ENCODE measurements around the gene NOSIP.

Gene NOSIP

DNA sequence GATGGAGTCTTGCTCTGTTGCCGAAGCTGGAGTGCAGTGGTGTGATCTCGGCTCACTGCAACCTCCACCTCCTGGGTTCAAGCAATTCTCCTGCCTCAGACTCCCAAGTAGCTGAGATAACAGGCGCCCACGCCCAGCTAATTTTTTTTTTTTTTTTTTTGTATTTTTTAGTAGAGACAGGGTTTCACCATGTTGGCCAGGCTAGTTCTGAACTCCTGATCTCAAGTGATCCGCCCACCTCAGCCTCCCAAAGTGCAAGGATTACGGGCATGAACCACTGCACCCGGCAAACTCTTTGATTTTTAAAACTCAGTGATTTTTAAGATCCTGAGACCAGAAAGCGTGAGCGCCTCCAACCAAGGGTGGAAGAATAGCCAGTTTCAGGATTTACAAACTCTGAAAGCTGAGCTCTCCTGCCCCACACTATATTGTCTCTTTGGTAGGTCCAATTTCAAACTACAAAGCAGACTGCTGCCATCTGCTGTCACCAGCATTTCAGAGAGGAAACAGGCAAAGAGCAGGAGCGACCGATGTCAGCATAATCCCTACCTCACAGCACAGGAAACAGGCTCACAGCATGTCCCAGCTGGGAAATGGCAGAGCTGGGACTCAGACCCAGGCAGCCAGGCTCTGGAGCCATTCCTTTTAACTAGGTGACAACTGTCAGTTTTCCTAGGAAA, 9.2 kb downstream of the NOSIP start:
- DNase-seq = peak in 1 of 2 experiments; percentile 19

DNA sequence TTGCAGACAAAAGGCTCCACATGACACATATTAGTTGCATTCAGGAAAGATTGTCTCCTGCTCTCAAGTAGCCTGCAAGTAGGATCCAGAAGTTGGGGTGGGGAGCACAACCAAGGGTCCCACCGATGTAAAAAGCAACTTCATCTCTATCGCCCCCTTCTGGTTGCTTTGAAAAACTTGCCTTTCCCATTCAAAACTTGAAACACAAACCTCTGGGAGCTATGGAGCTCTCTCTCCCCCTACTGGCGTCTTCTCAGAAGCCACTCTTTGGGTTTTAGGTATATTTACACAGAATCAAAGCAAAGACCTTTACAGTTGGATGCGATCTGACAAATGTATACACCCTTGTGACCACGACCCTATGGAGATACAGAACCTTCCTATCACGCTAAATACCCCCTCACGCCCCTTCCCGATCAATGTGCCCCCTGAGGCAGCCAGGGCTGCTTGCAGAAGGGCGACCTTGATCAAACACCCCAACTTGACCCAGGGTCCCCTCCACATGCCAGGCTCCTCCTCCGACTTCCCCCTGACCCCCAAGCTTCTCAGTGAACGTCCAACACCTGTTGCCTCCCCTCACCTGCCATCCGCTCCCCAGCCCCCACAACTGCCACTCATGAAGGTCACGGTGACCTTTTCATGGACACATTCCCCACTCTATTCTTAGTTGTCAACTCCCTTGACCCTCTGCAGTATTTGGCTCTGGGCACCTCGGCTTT, 10.1 kb downstream of the NOSIP start:
- peak; percentile 85 to 86 for DNase-seq

DNA sequence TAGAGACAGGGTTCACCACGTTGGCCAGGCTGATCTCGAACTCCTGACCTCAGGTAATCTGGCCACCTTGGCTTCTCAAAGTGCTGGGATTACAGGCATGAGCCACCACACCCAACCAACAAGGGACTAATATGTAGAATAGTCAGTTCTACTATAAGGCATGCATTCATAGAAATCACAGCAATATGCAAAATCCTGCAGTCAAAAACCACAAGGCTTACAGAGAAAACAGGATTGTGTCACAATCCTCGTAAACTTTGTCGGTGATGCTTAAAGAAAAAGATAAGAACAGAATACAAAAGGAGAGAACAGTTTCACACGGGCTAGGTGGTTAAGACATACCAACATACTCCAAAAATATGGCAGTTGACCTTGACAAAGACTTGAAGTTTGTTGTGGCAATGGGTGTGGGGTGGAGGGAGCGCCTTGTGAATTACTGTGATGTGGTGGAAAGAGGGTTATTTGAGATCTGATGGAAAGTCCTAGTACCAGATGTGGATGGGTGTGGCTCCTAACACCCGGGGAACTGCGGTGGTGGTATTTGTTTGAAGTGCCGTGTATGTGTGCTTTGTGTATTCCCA, 12.4 kb downstream of the NOSIP start:
- no peak for DNase-seq

DNA sequence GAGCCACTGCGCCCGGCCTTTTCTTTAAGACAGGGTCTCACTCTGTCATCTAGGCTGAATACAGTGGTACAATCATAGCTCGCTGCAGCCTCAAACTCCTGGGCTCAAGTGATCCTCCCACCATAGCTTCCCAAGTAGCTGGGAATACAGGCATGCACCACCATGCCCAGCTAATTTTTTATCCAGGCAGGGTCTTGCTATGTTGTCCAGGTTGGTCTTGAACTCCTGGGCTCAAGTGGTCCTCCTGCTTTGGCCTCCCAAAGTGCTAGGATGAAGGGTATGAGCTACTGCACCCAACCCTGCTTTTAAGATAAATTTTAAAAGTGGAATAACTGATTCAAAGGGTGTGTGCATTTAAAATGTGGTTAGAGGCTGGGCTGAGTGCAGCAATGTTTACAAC, 14.1 kb downstream of the NOSIP start:
- DNase-seq = no peak

DNA sequence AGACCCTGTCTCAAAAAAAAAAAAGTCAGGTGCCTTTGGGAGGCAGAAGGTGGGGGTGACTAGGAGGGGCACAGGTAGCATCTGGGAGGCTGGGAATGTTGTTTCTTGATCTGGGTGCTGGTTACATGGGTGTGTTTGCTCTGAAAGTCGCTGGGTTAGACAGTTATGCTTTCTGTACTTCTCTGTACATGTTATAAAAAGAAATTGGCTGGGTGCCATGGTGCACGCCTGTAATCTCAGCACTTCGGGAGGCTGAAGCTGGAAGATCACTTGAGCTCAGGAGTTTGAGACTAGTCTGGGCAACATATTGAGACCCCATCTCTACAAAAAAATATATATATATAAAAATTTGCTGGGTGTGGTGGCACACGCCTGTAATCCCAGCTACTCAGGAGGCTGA, 15.1 kb downstream of the NOSIP start:
- no peak for DNase-seq

DNA sequence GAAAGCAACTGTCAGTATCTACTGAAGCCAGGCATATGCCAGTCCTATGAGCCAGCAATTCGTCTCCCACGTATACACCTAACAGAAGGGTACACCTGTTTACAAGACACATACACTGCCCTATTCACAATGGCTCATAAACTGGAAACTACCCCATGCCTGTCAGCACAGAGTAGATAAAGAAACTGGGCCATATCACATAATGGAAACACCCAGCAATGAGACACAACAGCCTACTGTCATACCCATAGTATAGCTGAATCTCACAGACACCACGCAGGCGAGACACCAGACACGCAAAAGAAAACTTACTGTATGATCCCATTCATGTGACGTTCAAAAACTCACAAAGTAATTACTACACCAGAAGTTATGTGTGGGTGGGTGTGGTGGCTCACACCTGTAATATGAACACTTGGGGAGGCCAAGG, 15.7 kb downstream of the NOSIP start:
- no peak for DNase-seq

DNA sequence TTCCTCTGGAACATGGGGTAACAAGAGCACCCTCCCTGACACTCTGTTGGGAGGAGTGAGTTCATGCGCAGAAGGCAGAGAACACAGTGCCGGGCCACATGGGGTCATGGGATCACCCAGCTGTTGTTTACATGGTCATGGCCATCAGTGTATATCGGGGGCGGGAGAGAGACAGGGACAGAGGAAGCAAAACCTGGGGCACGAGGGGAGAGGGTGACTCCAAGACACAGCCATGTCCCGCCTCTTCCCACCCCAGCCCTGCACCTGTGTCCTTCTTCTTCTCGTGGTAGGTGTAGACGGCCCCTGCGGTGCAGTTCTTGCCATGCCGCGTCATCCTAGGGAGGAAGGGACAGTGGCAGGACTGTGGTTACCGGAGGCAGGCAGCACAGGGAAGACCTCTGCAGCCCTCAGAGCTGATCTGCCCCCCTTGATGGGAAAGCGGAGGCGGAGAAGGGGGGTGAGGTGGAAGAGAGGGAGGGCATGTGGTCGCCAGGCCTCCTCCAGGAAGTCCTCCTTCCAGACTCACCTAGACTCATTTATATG, 19.9 kb downstream of the NOSIP start:
- no peak for DNase-seq

DNA sequence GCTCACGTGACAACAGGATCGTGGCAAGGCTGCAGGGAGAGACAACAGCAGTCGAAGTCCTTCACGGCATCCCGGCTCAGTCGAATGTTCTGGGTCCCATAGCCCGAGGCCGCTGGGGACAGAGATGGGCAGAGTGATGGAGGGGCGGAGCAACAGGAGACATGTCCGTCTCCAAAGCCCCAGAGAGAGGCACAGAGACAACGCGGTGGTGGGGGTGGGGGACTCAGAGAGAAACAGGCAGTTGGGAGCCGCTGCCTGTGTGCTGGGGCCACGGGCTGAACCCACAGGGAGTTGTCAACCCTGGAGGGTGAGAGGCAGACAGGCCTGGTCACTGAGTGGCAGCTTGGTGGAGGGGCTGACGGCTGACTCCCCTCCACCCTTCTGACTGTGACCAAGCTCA, 20.4 kb downstream of the NOSIP start:
- no peak for DNase-seq

DNA sequence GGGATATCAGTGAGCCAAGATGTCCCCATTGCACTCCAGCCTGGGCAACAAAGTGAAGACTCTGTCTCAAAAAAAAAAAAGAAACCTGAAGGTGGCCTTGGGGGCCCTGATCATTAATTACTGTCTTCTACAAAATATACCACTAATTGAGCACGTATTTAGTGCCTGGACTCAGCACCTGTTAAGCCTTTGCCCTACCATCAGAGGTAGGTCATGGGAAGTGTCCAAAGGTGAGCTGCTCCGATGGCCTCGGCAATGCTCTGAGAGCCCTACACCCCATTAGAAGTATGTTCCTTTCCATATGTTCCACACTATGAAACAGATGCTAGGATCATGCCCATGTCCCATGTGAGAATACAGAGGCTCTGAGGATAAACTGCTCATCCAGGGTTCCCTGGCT, 20.9 kb downstream of the NOSIP start:
- no peak for DNase-seq

DNA sequence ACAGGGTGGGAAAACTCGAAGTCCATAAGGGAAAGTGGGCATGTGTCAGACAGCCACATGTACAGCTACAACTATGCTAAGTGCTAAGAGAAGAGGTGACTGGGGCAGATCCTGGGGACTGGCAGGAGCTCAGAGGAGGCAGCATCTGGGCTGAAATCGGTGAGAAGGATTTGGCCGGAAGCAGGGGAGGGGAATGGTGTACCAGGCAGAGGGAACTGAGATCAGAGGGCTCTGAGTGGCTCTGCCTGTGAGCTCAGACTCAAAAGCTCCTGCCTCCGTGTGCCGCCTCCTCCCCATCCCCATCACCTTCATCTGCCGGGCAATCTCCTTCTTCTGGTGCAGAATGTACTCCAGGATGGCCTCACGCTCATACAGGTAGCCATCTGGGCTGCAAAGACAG, 21.8 kb downstream of the NOSIP start:
- no peak for DNase-seq

DNA sequence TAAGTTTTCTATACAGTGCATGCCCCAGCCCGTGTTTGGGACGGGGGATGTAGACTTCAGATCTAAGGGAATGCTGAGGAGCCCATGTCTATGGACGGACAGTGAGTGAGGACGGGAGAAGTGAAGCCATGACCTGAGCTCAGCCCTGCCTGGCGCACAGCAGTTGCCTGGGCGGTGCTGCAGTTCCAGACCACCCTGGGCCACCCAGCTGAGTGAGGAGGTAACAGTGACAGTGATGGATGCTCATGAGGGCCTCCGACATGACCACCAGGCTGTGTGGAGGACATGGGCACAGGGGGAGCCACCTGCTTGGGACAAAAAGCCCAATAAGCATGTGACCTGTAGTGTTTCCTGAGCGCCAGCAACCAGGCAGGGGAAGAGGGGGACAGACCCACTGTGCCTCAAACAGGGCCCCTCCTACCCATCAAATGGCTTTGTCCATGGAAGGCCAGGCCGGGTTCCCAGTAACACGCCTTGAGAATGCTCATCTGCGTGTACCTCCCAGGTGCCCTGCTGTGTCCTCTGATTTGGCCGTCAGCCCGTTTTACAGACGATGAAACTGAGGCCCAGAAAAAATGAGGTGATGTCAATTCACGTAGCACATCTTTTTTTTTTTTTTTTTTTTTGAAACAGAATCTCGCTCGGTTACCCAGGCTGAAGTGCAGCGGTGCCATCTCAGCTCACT, 22.6 kb downstream of the NOSIP start:
- DNase-seq = no peak

DNA sequence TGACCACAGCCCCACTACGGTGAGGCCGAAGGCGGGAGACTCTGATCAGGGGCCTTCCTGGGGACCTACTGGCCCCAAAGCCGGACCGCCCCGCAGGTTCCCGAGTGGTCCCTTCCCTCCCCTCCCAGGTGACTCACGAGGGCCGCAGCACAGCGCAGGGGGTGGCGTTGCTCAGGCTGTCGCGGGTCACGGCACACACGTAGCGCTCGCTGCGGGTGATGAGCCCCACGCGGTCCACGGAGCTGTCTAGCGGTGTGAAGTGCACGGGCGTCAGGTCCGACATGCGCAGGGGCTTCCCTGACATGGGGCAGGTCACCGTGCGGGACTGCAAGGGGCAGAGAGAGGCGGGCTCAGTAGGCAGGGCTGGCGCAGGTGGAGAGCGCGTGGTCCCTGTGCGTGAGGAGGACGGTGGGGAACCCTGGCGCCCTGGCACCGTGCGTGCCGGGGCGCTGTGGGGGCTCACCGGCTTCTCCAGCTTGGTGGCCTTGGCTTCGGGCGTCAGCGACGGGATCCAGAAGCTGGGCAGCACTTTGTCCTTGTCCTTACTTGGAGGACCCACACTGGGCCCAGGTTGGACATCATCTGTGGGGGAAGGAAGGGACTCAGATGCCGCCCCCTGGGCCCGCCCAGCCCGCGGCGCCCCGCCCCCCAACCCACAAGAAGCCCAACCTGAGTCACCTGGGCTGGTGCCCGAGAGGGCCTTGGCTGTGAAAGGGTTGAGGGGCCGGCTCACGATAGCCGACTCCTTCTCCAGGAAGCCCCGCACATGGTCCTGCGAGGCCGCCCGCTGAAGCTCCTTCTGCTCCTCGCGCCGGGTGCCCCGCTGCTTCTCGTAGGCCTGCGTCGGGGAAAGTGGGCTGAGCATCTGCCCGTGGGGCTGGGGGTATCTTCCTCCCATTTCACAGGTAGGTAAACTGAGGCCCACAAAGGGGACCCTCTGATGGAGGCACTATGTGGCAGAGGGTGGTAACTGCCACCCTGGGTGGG, 23.7 kb downstream of the NOSIP start:
- no peak for DNase-seq

DNA sequence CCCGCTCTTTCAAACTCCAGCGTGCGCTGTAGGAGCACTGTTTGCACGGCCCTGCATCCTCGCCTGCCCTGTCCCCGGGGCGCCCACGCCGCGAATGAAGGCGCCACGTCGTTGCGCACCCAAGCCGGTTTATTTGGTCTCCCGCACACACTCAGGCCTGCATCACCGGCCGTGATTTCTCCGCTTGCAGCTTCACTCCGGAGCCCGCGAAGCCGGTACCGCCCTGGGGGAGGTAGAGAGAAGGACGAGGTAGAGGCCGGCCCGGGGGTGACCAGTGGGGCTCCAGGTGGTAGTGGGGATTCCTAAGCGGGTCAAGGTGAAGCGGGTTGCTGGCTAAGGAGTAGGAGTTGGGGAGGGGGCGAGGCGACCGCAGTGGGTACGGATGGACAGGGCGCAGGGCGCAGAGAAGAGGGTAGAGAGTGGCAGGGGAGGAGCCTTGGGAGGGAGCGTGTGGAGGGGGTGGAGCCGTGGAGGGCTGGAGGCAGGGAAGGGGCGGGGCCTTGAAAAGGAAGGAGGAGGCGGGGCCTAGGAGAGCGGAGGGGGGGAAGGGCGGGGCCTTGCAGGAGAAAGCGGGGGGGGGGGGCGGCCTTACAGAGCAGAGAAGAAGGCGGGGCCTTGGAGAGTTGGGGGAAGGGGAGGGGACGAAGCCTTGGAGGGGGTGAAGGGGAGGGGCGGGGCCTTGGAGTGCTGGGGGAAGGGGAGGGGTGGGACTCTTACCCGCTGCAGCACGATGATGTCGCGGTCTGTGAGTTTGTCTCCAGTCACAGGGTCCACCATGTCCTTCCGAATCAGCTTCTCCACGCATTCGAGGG, 24.6 kb downstream of the NOSIP start:
- no peak for DNase-seq

DNA sequence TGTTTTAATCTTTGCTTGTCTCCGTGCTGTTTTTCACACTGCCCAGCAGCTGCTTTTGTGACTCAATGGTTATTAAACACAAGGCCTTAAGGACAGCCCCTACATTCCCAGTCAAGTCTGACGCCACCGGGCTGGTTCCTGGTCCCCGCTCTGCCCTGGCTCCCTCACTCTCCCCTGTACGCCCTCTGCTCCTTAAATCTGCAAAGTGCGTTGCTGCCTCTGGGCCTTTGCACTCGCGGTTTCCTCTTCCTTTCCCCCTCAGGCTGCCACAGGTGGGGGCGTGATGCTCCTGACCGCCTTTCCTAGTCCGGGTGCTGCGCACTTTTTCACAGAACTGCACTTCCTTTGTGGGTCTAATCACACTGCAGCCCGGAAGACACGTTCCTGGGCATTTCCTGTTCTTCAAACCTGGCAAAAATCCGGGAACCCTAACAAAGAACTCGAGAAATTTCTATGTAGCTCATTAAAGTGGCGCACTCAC, 25.6 kb downstream of the NOSIP start:
- no peak for DNase-seq

DNA sequence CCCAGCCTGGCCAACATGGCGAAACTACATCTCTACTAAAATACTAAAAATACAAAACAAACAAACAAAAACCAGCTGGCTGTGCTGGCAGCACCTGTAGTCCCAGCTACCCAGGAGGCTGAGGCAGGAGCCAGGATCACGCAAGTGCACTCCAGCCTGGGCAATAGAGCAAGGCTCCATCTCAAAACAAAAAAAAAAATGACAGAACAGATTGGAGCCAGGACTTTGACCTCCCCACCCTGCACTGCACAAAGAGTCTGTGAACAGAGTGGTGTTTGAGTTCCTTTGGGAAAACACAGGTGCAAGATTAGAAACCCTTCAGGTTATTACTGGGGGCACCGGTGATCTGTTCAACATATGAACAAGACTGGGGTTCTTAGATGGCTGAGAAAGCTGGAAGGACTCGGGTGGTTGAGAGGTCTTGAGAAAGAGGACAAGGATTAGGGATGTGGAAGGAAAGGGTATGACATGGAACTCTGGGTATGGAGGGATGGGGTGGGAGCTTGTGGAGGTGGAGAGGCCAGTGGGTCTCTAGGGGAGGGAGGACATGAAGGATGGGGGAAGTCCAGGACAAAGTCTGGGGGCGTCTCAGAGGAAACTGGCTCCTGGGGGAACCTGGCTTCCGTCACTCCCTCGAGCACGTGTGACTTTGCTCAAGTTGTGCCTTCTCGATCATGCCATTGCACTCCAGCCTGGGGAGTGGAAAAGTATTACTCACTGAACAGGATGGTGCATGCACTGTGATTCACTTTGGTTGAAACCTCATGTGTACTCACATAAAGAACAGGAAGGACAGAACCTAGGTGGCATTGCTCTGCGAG, 26.7 kb downstream of the NOSIP start:
- no peak for DNase-seq

DNA sequence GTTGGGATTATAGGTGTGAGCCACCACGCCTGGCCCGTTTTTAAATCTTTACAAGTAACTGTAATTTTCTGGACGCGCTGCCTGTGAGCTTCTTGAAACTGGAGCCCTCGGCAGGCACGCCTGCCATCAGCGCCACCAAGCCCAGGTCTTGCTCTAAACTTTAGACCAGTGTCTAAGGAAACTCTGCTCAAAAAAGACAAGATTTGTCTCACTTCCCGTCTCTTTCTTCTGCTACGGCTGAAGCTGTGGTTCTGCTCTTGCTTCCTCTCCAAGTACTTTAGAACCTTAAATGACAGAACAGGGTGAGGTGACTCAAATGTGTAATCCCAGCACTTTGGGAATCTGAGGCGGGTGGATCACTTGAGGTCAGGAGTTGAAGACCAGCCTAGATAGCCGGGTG, 27.6 kb downstream of the NOSIP start:
- DNase-seq = no peak

DNA sequence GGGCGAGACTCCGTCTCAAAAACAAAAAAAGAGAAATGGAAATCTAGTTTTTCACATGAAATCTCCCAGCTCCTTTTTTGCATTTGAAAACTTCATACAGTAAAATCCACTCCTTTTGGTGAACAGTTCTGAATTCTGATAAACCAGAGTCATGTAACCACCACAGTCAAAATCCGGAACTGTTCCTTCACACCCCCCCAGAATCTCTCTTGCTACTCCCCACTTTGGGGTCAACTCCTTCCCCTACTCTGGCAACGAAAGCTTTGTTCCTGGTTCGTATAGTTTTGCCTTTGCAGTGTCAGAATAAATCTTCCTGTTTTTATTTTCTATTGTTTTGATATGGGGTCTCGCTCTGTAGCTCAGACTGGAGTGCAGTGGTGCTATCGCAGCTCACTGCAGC, 28.8 kb downstream of the NOSIP start:
- no peak for DNase-seq

DNA sequence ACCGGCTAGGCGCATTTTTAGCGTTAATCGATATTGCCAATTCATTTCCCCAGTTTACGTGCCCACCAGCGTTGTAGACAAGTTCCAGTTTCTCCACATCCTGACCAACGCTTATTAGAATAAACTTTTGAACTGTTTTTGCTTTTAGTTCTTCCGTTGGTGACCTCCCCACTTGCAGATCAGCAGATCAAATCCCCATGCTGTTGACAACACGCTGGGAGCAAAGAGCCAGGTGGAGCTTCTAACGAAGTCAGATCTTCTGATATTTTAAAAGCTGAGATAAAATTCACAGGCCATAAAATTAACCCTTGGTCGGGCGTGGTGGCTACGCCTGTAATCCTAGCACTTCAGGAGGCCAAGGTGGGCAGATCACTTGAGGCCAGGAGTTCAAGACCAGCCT, 31.3 kb downstream of the NOSIP start:
- no peak for DNase-seq

DNA sequence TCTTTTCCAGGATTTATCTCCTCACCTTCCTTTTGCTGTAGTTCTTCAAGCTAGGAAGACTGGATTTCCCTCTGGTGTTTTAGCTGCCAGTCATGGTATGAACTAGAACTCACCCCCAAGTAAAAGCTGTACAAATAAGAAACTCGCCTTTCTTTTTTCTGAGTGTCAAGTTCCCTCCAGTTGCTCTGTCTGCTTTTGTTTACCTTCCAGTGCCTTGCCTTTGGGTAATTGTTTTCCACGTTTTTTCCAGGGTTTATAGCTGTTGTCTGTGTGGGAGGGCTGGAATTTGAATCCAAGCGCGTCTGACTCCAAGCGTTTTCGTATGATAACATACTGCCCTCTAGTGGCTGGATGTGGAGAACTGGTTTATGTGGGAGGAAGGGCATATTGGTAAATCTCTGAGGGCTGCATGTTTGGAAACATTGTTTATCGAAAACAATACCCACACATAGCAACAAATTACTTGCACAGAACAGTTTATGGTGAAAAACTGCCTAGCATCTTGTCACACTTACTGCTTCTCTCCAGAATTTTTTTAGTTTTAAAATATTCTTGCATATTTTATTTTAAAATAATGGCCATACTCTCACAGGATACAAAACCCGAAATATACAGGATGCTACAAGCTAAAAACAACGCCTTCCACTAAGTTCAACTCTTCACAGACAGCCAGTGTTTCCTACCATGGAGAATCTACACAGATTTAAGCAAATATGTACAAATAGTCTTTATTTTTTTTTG, 33.4 kb downstream of the NOSIP start:
- peak; percentile 69 to 71 for DNase-seq

DNA sequence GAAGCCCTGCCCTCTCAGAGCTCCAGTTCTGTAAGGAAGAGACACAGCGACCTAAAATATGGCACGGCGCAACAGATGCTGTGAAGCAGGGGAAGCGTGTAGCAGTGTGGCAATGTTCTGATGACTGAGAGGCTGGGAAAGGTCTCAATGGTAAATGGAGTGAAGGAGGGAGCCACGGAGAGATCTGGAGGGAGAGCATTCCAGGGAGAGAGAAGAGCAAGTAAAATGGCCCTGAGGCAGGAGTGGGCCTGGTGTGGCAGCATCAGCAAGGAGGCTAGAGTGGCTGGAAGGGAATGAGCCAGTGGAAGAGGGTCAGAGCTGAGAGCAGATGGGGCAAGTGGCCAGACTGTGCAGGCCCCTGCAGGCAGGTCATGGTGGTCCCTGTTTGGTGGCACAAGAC, 36.2 kb downstream of the NOSIP start:
- DNase-seq = no peak
